OCI-LY1 (cell line): ENCODE data around the gene SEC16A.

ENCODE experiments used
- H2AFZ ChIP-seq: fragments of 200-600 bp; sonication (generic), shearing (Covaris generic); 2 replicates; pipeline ENCODE4 v1.6.0; 2014; ENCODE audit warnings: antibody characterized with exemption, mild to moderate bottlenecking, low read length
- H3F3A ChIP-seq: fragments of 200-600 bp; sonication (generic), shearing (Covaris generic); 2 replicates; pipeline ENCODE4 v1.6.0; 2014; ENCODE audit warnings: mild to moderate bottlenecking, antibody characterized with exemption, low read length, moderate library complexity; ENCODE audit not compliant: insufficient read depth
- H3K27ac ChIP-seq: fragments of 200-600 bp; sonication (generic); 2 replicates; pipeline ENCODE4 v1.5.1; 2014; ENCODE audit warnings: low read length, mixed run types, mild to moderate bottlenecking, low read depth; ENCODE audit not compliant: poor library complexity, severe bottlenecking
- H3K27me3 ChIP-seq: fragments of 200-600 bp; sonication (generic); 2 replicates; pipeline ENCODE4 v1.6.0; 2014; ENCODE audit warnings: antibody characterized with exemption, mild to moderate bottlenecking, low read length, moderate library complexity; ENCODE audit not compliant: insufficient read depth
- H3K36me3 ChIP-seq: fragments of 200-600 bp; sonication (generic); 2 replicates; pipeline ENCODE4 v1.6.1; 2014; ENCODE audit warnings: mild to moderate bottlenecking, antibody characterized with exemption, low read length, moderate library complexity, mixed read lengths; ENCODE audit not compliant: insufficient read depth
- H3K4me1 ChIP-seq: fragments of 200-600 bp; sonication (generic); 2 replicates; pipeline ENCODE4 v1.5.1; 2014; ENCODE audit warnings: mild to moderate bottlenecking, low read length, moderate library complexity; ENCODE audit not compliant: insufficient read depth, severe bottlenecking
- H3K4me2 ChIP-seq: fragments of 200-600 bp; sonication (generic), shearing (Covaris generic); 2 replicates; pipeline ENCODE4 v1.6.1; 2014; ENCODE audit warnings: low read length
- H3K4me3 ChIP-seq: fragments of 200-600 bp; sonication (generic); 2 replicates; pipeline ENCODE4 v1.5.1; 2014; ENCODE audit warnings: low read length, low read depth, mild to moderate bottlenecking, mixed read lengths; ENCODE audit not compliant: poor library complexity, severe bottlenecking
- H3K79me2 ChIP-seq: fragments of 200-600 bp; shearing (Covaris generic); 2 replicates; pipeline ENCODE4 v1.6.1; 2016; ENCODE audit warnings: mixed run types, low read length, mixed read lengths; ENCODE audit not compliant: insufficient read depth
- H3K9ac ChIP-seq: fragments of 200-600 bp; sonication (generic), shearing (Covaris generic); 2 replicates; pipeline ENCODE4 v1.6.1; 2014; ENCODE audit warnings: mild to moderate bottlenecking, low read length, mixed read lengths
- H3K9me2 ChIP-seq: fragments of 200-600 bp; sonication (generic), shearing (Covaris generic); 2 replicates; pipeline ENCODE4 v1.6.1; 2014; ENCODE audit warnings: low read depth, mild to moderate bottlenecking, low read length, mixed read lengths
- H3K9me3 ChIP-seq: fragments of 200-600 bp; shearing (Covaris generic); 2 replicates; pipeline ENCODE4 v1.6.1; 2014; ENCODE audit warnings: low read length, mixed read lengths
- H4K20me1 ChIP-seq: fragments of 200-600 bp; sonication (generic), shearing (Covaris generic); 2 replicates; pipeline ENCODE4 v1.6.0; 2016; ENCODE audit warnings: mild to moderate bottlenecking, low read length; ENCODE audit not compliant: insufficient read depth
- CTCF ChIP-seq: fragments of 200-600 bp; sonication (generic), shearing (Covaris generic); IDR thresholded peaks from 2 replicates; pipeline ENCODE4 v1.5.1; 2017; ENCODE audit warnings: mild to moderate bottlenecking, antibody characterized with exemption, low read length, moderate library complexity, mixed read lengths
- EZH2 ChIP-seq: fragments of 200-600 bp; sonication (generic), shearing (Covaris generic); IDR thresholded peaks from 2 replicates; pipeline ENCODE4 v1.8.0; 2017; ENCODE audit warnings: borderline replicate concordance, mixed run types, mild to moderate bottlenecking, antibody characterized with exemption, low read length, moderate library complexity, mixed read lengths

Gene SEC16A

DNA sequence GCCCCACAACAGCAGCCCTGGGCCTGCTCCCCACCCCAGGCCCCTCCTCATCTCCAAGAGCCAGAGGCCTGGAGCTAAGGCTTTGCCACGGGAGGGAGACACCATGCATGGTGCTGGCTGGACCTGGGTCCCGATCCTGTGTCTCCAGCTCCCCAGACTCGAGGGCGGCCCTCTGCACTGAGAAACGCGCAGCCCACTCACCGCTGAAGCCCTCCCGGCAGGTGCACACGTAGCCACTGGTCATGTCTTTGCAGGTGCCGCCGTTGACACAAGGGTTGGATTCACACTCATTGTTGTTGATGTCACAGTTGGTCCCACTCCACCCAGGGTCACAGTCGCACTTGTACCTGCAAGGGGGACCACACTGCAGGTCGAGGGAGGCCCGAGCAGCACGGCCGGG, 30.4 kb upstream of the SEC16A start:
- TF ChIP-seq EZH2, result no peak
- no peak for TF ChIP-seq CTCF
- H3K36me3 ChIP-seq, result no peaks in the 10 kb centered on the region

GRCh38 chr9:136512651-136513071, 29.8 kb upstream of the SEC16A start:
- Histone ChIP-seq H3K36me3 (no peaks in the 10 kb centered on the region), H3K4me2 (no peak overlapping the region), H2AFZ (no peak overlapping the region), H3K9me3 (no peaks in the 10 kb centered on the region), H4K20me1 (no peaks in the 10 kb centered on the region), H3K79me2 (no peaks in the 10 kb centered on the region), H3K4me1 (no peaks in the 10 kb centered on the region), H3F3A (no peaks in the 10 kb centered on the region), H3K9ac (no peak overlapping the region), H3K27me3 (no peaks in the 10 kb centered on the region), H3K9me2 (no peaks in the 10 kb centered on the region), H3K27ac (no peak overlapping the region), H3K4me3 (no peak overlapping the region)
- TF ChIP-seq EZH2 (no peak), CTCF (no peak)

More for the DNA sequence above, 30.4 kb upstream of the SEC16A start:
- Histone ChIP-seq H3K79me2 (no peaks in the 10 kb centered on the region), H2AFZ (no peak overlapping the region), H3K4me3 (no peak overlapping the region), H3K27ac (no peak overlapping the region), H3K27me3 (no peaks in the 10 kb centered on the region), H3K4me2 (no peak overlapping the region), H4K20me1 (no peaks in the 10 kb centered on the region), H3K9me3 (no peaks in the 10 kb centered on the region), H3K9me2 (no peaks in the 10 kb centered on the region), H3F3A (no peaks in the 10 kb centered on the region), H3K4me1 (no peaks in the 10 kb centered on the region), H3K9ac (no peak overlapping the region)

DNA sequence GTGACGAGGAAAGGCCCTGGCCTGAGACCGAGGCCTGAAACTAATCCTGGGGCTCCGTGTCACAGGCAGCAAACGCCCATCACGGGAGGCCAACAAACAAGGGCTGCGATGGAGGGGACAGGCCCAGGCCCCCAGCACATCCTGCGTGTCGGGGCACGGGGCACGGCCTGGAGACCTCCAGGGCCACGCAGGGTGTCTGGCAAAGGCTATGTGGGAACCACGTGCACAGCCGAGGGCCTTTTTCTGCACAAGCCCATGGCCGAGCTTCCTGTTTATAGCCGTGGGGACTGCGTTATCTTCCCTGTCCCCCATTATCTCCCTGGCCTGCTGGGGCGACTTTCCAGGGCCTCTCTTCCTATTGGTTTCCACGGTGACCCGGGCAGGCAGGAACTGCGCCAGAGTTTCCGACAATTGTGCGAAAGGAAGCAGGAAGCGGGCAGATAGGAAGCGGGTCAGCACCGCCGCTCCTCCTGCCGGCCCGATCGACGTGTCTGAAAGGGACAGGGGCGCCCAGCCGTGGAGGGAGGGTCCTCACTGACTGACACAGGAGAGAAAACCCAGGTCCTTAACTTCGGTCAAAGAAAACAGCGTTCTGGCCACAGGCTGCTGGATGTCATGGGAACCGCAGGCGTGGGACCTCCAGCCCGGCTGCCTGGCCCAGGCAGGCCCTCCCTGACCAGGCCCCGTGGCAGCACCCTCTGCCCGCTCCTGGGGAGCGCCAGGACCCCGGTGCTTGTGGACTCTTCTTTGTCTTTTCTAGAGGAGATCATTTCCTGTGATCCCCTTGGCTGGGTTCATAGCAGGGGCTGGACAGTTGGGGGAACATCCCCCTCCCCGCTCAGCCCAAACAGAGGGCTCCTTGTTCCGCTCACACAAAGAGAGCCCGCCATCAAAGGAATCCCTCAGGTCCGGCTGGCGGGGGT, 29.1 kb upstream of the SEC16A start:
- no peak for TF ChIP-seq EZH2
- Histone ChIP-seq H3K9me3 (no peaks in the 10 kb centered on the region), H3K36me3 (no peaks in the 10 kb centered on the region), H3K4me3 (no peak overlapping the region), H4K20me1 (no peaks in the 10 kb centered on the region), H3K27me3 (no peaks in the 10 kb centered on the region), H3K9ac (no peak overlapping the region), H3K79me2 (no peaks in the 10 kb centered on the region), H3K27ac (no peak overlapping the region), H2AFZ (no peak overlapping the region), H3K4me1 (no peaks in the 10 kb centered on the region), H3K9me2 (no peaks in the 10 kb centered on the region), H3F3A (no peaks in the 10 kb centered on the region), H3K4me2 (no peak overlapping the region)
